K562 treated with DMSO at 1 percent for 48 hours (cell line): Measurements from ENCODE around the gene EXOG. TPM values are rescaled to one million over a fixed set of nuclear protein-coding genes. Genes with fewer than 3 reads are reported as not detected.

Experiments
- total RNA-seq: library from RNA; unstranded; fragments of 300-600 nt; gene quantifications from 2 replicates; pipeline ENCODE4 v1.2.3, GENCODE V29; 2022; ENCODE audit warnings: low replicate concordance; ENCODE audit errors: extremely low read depth

The EXOG gene
- not detected in 2 replicates for total RNA-seq

GRCh38 chr3:38496131-38496910, at the start of gene EXOG:
EXOG (plus strand) TSS chr3:38496340; CDS start chr3:38496368, 28 bp downstream.

DNA sequence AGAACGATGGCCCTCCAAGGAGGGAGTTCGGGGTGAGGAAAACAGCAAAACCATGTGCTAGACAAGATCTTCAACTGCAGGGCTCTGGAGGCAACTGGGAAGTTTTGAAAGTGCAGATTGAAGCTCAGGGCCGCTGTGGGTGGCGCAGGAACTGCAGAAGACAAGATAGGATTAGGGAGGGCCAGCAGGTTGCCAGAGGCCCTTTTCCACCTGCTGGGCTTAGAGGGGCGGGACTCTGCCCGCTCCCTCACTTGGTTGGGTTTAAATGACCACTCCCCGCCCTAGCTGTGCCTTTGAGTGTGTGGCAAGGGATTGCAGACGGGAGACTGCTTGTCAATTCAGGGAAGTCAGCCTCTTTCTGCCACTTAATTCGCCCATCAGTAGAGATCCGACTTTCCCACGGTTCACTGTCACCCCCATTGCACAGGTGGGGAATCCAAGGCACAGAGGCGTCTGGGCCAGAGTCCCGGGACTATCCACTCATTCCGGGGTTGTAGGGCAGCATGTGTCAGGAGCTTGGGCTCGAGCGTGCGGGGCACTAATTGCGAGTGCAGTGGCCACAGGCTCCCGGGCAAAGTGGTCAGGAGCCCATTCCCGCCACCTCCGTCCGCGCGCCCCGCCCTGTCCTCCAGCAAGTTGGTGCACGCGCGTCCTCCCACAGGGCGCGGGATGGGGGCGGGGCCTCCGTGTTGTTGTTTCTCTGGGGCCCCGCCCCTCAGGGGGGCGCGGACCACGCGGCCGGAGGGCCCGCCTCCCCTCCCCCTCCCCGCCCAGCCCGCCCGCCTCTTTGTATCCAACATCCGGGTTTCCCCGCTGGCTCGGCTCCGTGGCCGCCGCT, 42.8 kb upstream of the EXOG start, which contains the start of gene ACVR2B:
Gene ACVR2B, plus strand, starts transcription at position 816 of the 838 bp plus-strand sequence. CDS start 433 bp downstream, outside the sequence.

Other genes starting within 250 kb of the EXOG start
- gene SLC22A13, start 230.5 kb upstream of the EXOG start, total RNA-seq: not detected in 2 replicates
- gene SLC22A14, start 214.0 kb upstream of the EXOG start, total RNA-seq: not detected in 2 replicates
- not detected in 2 replicates for gene XYLB, start 149.6 kb upstream of the EXOG start, total RNA-seq
- not detected in 2 replicates for gene ACVR2B, start 42.5 kb upstream of the EXOG start, total RNA-seq
- gene SCN5A, start 153.3 kb downstream of the EXOG start, total RNA-seq: not detected in 2 replicates